ENCODE measurements around the gene ENTPD2. TPM values are rescaled to one million over a fixed set of nuclear protein-coding genes. Genes with fewer than 3 reads are reported as not detected.

Gene ENTPD2
- total and polyA plus RNA-seq, 10 of the 15 experiments (the other 5 are each of a cell fraction or from before 2014, with no cell fraction given), result 0.15 to 1.8 (median 0.65) TPM; not detected in 2

GRCh38 chr9:137077758-137078693 is 24.2 kb upstream of the ENTPD2 start (continued):
- TF ChIP-seq E4F1 (IDR thresholded peaks at IDR 0.05; ENCODE audit: borderline replicate concordance, partially characterized antibody) (no peak), FOXK2 (IDR thresholded peaks at IDR 0.05) (no peak), BACH1 (IDR thresholded peaks at IDR 0.05; ENCODE audit: borderline replicate concordance) (0 out of 2 replicates have a peak, but pooled peaks have one; percentile 25), RAD21 (IDR thresholded peaks at IDR 0.05; ENCODE audit: insufficient read depth, low read depth, low read length) (no peak), DPF2 (IDR thresholded peaks at IDR 0.05) (peak; percentile 51; the same call in 1 of the 2 replicates), SP1 (IDR thresholded peaks at IDR 0.05; ENCODE audit: low read depth, low read length) (peak; percentile 26), ATF3 (IDR thresholded peaks at IDR 0.05; ENCODE audit: borderline replicate concordance, extremely low read depth, low read depth, low read length) (no peak), CHD2 (IDR thresholded peaks at IDR 0.05; ENCODE audit: borderline replicate concordance, low read depth, low read length) (0 out of 2 replicates have a peak, but pooled peaks have one; percentile 30), ZNF24 (IDR thresholded peaks at IDR 0.05) (no peak), CREM (IDR thresholded peaks at IDR 0.05; ENCODE audit: low read depth) (no peak), NFXL1 (IDR thresholded peaks at IDR 0.05; ENCODE audit: borderline replicate concordance) (no peak), KDM1A (IDR thresholded peaks at IDR 0.05; ENCODE audit: borderline replicate concordance) (no peak), SIN3A (IDR thresholded peaks at IDR 0.05; ENCODE audit: low read depth, low read length) (0 out of 2 replicates have a peak, but pooled peaks have one; percentile 28), ZNF217 (IDR thresholded peaks at IDR 0.05) (no peak), TCF3 (IDR thresholded peaks at IDR 0.05; ENCODE audit: borderline replicate concordance, insufficient read depth, low read depth, low read length) (no peak), ZZZ3 (IDR thresholded peaks at IDR 0.05; ENCODE audit: control insufficient read depth, insufficient read length, low read depth) (no peak), ZSCAN29 (IDR thresholded peaks at IDR 0.05) (no peak)
